Keratinocyte (primary cell): ENCODE measurements around the gene GEMIN5.

ENCODE experiments used
- CTCF ChIP-seq, 3 experiments: IDR thresholded peaks in 1 of 3; conservative IDR thresholded peaks in 1 of 3; optimal IDR thresholded peaks in 1 of 3; 2 replicates in 2 of 3; 3 replicates in 1 of 3; pipeline versions ENCODE3 to v1.5.1; 2011; ENCODE audit warnings: low read length in 3 of 3, mild to moderate bottlenecking in 3 of 3, moderate library complexity in 2 of 3, control low read depth in 1 of 3, inconsistent platforms in 1 of 3; ENCODE audit not compliant: insufficient read depth in 2 of 3; ENCODE audit errors: extremely low read depth in 1 of 3
- EZH2 ChIP-seq: IDR thresholded peaks from one replicate; pipeline ENCODE4 v1.6.1; 2012; ENCODE audit warnings: inconsistent platforms, mild to moderate bottlenecking, low read length, moderate library complexity

- no peak for TF ChIP-seq CTCF (optimal IDR thresholded peaks at IDR 0.05 in 1 of 3, IDR thresholded peaks at IDR 0.05 in 1 of 3, conservative IDR thresholded peaks at IDR 0.05 in 1 of 3; ENCODE audit: extremely low read depth in 1 of 3, insufficient read depth in 2 of 3, low read length in 3 of 3)
- TF ChIP-seq EZH2: no peak
Observed at GRCh38 chr5:154984946-154985516, 47.0 kb upstream of the GEMIN5 start.
